NCI-H2196 treated with DMSO at 0.1 percent for 48 hours (cell line): Measurements from ENCODE around the gene ADAMTS14.
"Not testable (repeated sequence)": the region's sequence is repeated elsewhere in the genome, so short reads cannot be mapped to it uniquely, and the experiment has no call there.

Source experiments
- DNase-seq: peaks from one replicate; lab custom pipeline; 2025; ENCODE audit not compliant: unreplicated experiment; lab: John Stamatoyannopoulos, UW

The ADAMTS14 gene

GRCh38 chr10:70672165-70673042, at the start of gene ADAMTS14:
Gene ADAMTS14 (plus strand): TSS chr10:70672506. CDS start chr10:70672803, 297 bp downstream.
- DNase-seq = no peak

- no peak for DNase-seq
Observed at GRCh38 chr10:70622541-70622940, 49.8 kb upstream of the ADAMTS14 start.

GRCh38 chr10:70622981-70623844, 49.1 kb upstream of the ADAMTS14 start:
- no peak for DNase-seq

- DNase-seq = no peak
Observed at GRCh38 chr10:70626056-70626455, 46.2 kb upstream of the ADAMTS14 start.

- DNase-seq = no peak
Observed at GRCh38 chr10:70629338-70629737, 43.0 kb upstream of the ADAMTS14 start.

GRCh38 chr10:70631735-70632134, 40.6 kb upstream of the ADAMTS14 start:
- not testable (repeated sequence) for DNase-seq

GRCh38 chr10:70634011-70634410, 38.3 kb upstream of the ADAMTS14 start:
- DNase-seq = no peak

- not testable (repeated sequence) for DNase-seq
Observed at GRCh38 chr10:70634515-70634914, 37.8 kb upstream of the ADAMTS14 start.

GRCh38 chr10:70639640-70640383, 32.5 kb upstream of the ADAMTS14 start:
- not testable (repeated sequence) for DNase-seq

- not testable (repeated sequence) for DNase-seq
Observed at GRCh38 chr10:70643272-70643671, 29.0 kb upstream of the ADAMTS14 start.

GRCh38 chr10:70644959-70645358, 27.3 kb upstream of the ADAMTS14 start:
- DNase-seq = not testable (repeated sequence)

- no peak for DNase-seq
Observed at GRCh38 chr10:70647086-70647485, 25.2 kb upstream of the ADAMTS14 start.

- no peak for DNase-seq
Observed at GRCh38 chr10:70648427-70648826, 23.9 kb upstream of the ADAMTS14 start.

- DNase-seq = no peak
Observed at GRCh38 chr10:70649526-70649925, 22.8 kb upstream of the ADAMTS14 start.

- DNase-seq = no peak
Observed at GRCh38 chr10:70650104-70650503, 22.2 kb upstream of the ADAMTS14 start.

GRCh38 chr10:70650718-70651117, 21.6 kb upstream of the ADAMTS14 start:
- no peak for DNase-seq

GRCh38 chr10:70651661-70652060, 20.6 kb upstream of the ADAMTS14 start:
- DNase-seq = no peak

GRCh38 chr10:70652761-70653657, 19.3 kb upstream of the ADAMTS14 start:
- DNase-seq = no peak

- no peak for DNase-seq
Observed at GRCh38 chr10:70655316-70655715, 17.0 kb upstream of the ADAMTS14 start.

GRCh38 chr10:70656489-70656888, 15.8 kb upstream of the ADAMTS14 start:
- no peak for DNase-seq
